ENCODE data around the gene FBXO21.
"Not testable (repeated sequence)": the region's sequence is repeated elsewhere in the genome, so short reads cannot be mapped to it uniquely, and the experiment has no call there.

Gene FBXO21

DNA sequence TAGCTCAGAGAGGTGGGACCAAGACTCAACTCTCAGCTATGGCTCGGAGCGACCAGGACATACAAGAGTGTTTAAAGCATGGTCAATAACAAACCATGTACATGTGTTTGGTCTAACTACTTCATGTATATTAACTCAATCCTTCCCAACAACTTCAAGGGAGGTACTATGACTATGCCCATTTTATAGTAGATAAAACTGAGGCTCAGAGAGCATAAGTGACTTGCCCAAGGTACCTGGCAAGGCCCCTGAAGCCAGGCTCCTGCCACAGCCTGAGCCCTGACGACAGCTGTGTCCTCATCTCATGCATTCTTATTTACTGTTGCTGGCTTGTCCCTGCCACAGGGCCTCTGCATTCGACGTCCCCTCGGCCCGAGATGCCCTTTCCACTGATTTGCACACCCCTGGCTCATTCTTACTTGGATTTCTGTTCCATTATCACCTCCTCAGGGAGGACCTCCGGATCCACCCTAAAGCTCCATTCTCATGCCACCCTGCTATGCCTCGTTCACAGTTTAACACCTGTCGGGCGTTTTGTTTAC, 93.7 kb downstream of the FBXO21 start:
- Histone ChIP-seq H3K4me3 (ENCODE audit: low read depth, low read length, poor library complexity, severe bottlenecking) (no peak overlapping the region), H3K27ac (ENCODE audit: low read depth, low read length, poor library complexity, severe bottlenecking) (no peak overlapping the region), H3K9ac (ENCODE audit: low read length) (no peak overlapping the region), H3K9me3 (ENCODE audit: low read length) (no peaks in the 10 kb centered on the region), H3F3A (ENCODE audit: insufficient read depth, low read length) (no peaks in the 10 kb centered on the region), H3K27me3 (ENCODE audit: insufficient read depth, low read length) (peaks cover 19% of the 10 kb centered on the region), H3K4me1 (ENCODE audit: insufficient read depth, low read length, severe bottlenecking) (peaks cover 12% of the 10 kb centered on the region), H3K36me3 (ENCODE audit: insufficient read depth, low read length) (no peaks in the 10 kb centered on the region), H4K20me1 (ENCODE audit: insufficient read depth, low read length) (no peaks in the 10 kb centered on the region), H2AFZ (ENCODE audit: low read length) (no peak overlapping the region), H3K4me2 (ENCODE audit: low read length) (no peak overlapping the region), H3K79me2 (ENCODE audit: insufficient read depth, low read length) (no peaks in the 10 kb centered on the region), H3K9me2 (ENCODE audit: low read depth, low read length) (no peaks in the 10 kb centered on the region)
- TF ChIP-seq, protein P1, sequence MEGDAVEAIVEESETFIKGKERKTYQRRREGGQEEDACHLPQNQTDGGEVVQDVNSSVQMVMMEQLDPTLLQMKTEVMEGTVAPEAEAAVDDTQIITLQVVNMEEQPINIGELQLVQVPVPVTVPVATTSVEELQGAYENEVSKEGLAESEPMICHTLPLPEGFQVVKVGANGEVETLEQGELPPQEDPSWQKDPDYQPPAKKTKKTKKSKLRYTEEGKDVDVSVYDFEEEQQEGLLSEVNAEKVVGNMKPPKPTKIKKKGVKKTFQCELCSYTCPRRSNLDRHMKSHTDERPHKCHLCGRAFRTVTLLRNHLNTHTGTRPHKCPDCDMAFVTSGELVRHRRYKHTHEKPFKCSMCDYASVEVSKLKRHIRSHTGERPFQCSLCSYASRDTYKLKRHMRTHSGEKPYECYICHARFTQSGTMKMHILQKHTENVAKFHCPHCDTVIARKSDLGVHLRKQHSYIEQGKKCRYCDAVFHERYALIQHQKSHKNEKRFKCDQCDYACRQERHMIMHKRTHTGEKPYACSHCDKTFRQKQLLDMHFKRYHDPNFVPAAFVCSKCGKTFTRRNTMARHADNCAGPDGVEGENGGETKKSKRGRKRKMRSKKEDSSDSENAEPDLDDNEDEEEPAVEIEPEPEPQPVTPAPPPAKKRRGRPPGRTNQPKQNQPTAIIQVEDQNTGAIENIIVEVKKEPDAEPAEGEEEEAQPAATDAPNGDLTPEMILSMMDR (IDR thresholded peaks at IDR 0.05; ENCODE audit: low read length), result no peak
- no peak for TF ChIP-seq EZH2 (IDR thresholded peaks at IDR 0.05; ENCODE audit: borderline replicate concordance, low read length)

- H3K27ac ChIP-seq (ENCODE audit: low read depth, low read length, poor library complexity, severe bottlenecking); H2AFZ ChIP-seq (ENCODE audit: low read length); H4K20me1 ChIP-seq (ENCODE audit: insufficient read depth, low read length); H3K4me2 ChIP-seq (ENCODE audit: low read length); H3K9me3 ChIP-seq (ENCODE audit: low read length); H3K4me3 ChIP-seq (ENCODE audit: low read depth, low read length, poor library complexity, severe bottlenecking); H3F3A ChIP-seq (ENCODE audit: insufficient read depth, low read length); H3K36me3 ChIP-seq (ENCODE audit: insufficient read depth, low read length); H3K9me2 ChIP-seq (ENCODE audit: low read depth, low read length); H3K9ac ChIP-seq (ENCODE audit: low read length); H3K79me2 ChIP-seq (ENCODE audit: insufficient read depth, low read length): not testable (repeated sequence)
- peaks cover 12% of the 10 kb centered on the region for H3K4me1 ChIP-seq (ENCODE audit: insufficient read depth, low read length, severe bottlenecking)
- peaks cover 20% of the 10 kb centered on the region for H3K27me3 ChIP-seq (ENCODE audit: insufficient read depth, low read length)
Observed at GRCh38 chr12:117095191-117095590, 95.1 kb downstream of the FBXO21 start.

- H3K9me3 ChIP-seq (ENCODE audit: low read length), result peaks cover 12% of the 10 kb centered on the region
- no peak overlapping the region for H3K4me2 ChIP-seq (ENCODE audit: low read length)
- no peaks in the 10 kb centered on the region for H3F3A ChIP-seq (ENCODE audit: insufficient read depth, low read length)
- TF ChIP-seq EZH2 (IDR thresholded peaks at IDR 0.05; ENCODE audit: borderline replicate concordance, low read length), result no peak
- TF ChIP-seq, protein P1 (IDR thresholded peaks at IDR 0.05; ENCODE audit: low read length), result no peak
- no peak overlapping the region for H3K27ac ChIP-seq (ENCODE audit: low read depth, low read length, poor library complexity, severe bottlenecking)
- no peaks in the 10 kb centered on the region for H3K9me2 ChIP-seq (ENCODE audit: low read depth, low read length)
- peaks cover 7% of the 10 kb centered on the region for H3K4me1 ChIP-seq (ENCODE audit: insufficient read depth, low read length, severe bottlenecking)
- H3K9ac ChIP-seq (ENCODE audit: low read length), result no peak overlapping the region
- peaks cover 24% of the 10 kb centered on the region for H3K27me3 ChIP-seq (ENCODE audit: insufficient read depth, low read length)
- H2AFZ ChIP-seq (ENCODE audit: low read length), result no peak overlapping the region
- no peaks in the 10 kb centered on the region; the same call in 1 of the 2 replicates for H3K36me3 ChIP-seq (ENCODE audit: insufficient read depth, low read length)
- no peaks in the 10 kb centered on the region for H3K79me2 ChIP-seq (ENCODE audit: insufficient read depth, low read length)
- H4K20me1 ChIP-seq (ENCODE audit: insufficient read depth, low read length), result no peaks in the 10 kb centered on the region
- no peak overlapping the region for H3K4me3 ChIP-seq (ENCODE audit: low read depth, low read length, poor library complexity, severe bottlenecking)
Observed at GRCh38 chr12:117093918-117094630, 96.2 kb downstream of the FBXO21 start.

DNA sequence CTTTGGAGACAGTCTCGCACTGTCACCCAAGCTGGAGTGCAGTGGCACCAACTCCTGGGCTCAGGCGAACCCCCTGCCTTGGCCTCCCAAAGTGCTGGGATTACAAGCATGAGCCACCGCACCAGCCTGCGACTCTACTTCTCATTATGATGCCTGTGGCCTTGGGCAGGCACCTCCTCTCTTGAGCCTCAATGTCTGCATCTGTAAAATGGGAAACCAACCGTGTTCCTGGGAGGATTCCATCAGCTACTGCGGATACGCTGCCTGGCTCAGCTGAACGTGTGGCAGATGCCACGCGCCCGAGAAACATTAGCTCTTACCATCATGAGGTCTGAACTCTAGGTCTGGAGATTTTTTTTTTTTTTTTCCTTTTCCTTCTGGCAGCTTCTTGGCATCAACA, 96.8 kb downstream of the FBXO21 start:
- Histone ChIP-seq H3K36me3 (ENCODE audit: insufficient read depth, low read length) (no peaks in the 10 kb centered on the region; the same call in 1 of the 2 replicates), H3K4me2 (ENCODE audit: low read length) (no peak overlapping the region), H3K4me1 (ENCODE audit: insufficient read depth, low read length, severe bottlenecking) (peaks cover under 1% of the 10 kb centered on the region), H3K79me2 (ENCODE audit: insufficient read depth, low read length) (no peaks in the 10 kb centered on the region), H2AFZ (ENCODE audit: low read length) (no peak overlapping the region), H3K4me3 (ENCODE audit: low read depth, low read length, poor library complexity, severe bottlenecking) (no peak overlapping the region), H3K9me3 (ENCODE audit: low read length) (peaks cover 13% of the 10 kb centered on the region), H3K27me3 (ENCODE audit: insufficient read depth, low read length) (peaks cover 24% of the 10 kb centered on the region), H4K20me1 (ENCODE audit: insufficient read depth, low read length) (no peaks in the 10 kb centered on the region), H3K9me2 (ENCODE audit: low read depth, low read length) (no peaks in the 10 kb centered on the region), H3K27ac (ENCODE audit: low read depth, low read length, poor library complexity, severe bottlenecking) (no peak overlapping the region), H3F3A (ENCODE audit: insufficient read depth, low read length) (no peaks in the 10 kb centered on the region), H3K9ac (ENCODE audit: low read length) (no peak overlapping the region)
- TF ChIP-seq EZH2 (IDR thresholded peaks at IDR 0.05; ENCODE audit: borderline replicate concordance, low read length), result no peak
- TF ChIP-seq, protein P1 (IDR thresholded peaks at IDR 0.05; ENCODE audit: low read length), result no peak
